ENCODE results near the gene ZNF688. TPM values are rescaled to one million over a fixed set of nuclear protein-coding genes. Genes with fewer than 3 reads are reported as not detected.
"Not testable (repeated sequence)": the region's sequence is repeated elsewhere in the genome, so short reads cannot be mapped to it uniquely, and the experiment has no call there.

Gene ZNF688
- total RNA-seq, 1 donor from 2014 or later = 5.4 TPM

- peak in 1 of 2 donors; percentile 41 for DNase-seq (ENCODE audit: low read depth in 2 of 2)
Measured at GRCh38 chr16:30535106-30535776, 36.3 kb downstream of the ZNF688 start.

- DNase-seq (ENCODE audit: low read depth in 2 of 2) = peak; percentile 83 to 90
Measured at GRCh38 chr16:30534368-30535105, 37.0 kb downstream of the ZNF688 start, which contains the start of gene ZNF747. Gene ZNF747, minus strand, starts transcription at chr16:30534858. Its CDS starts 179 bp downstream, at chr16:30534679.

GRCh38 chr16:30533748-30534367, 37.7 kb downstream of the ZNF688 start:
- DNase-seq (ENCODE audit: low read depth in 2 of 2) = no peak

GRCh38 chr16:30533146-30533522, 38.4 kb downstream of the ZNF688 start:
- DNase-seq (ENCODE audit: low read depth in 2 of 2) = peak in 1 of 2 donors; percentile 10

GRCh38 chr16:30532285-30533145, 39.0 kb downstream of the ZNF688 start:
- DNase-seq (ENCODE audit: low read depth in 2 of 2) = no peak

GRCh38 chr16:30530163-30531037, 41.1 kb downstream of the ZNF688 start:
- no peak for DNase-seq (ENCODE audit: low read depth in 2 of 2)

GRCh38 chr16:30528799-30529457, 42.6 kb downstream of the ZNF688 start:
- no peak for DNase-seq (ENCODE audit: low read depth in 2 of 2)

GRCh38 chr16:30527635-30528178, 43.8 kb downstream of the ZNF688 start:
- DNase-seq (ENCODE audit: low read depth in 2 of 2) = no peak

GRCh38 chr16:30526823-30527634, 44.5 kb downstream of the ZNF688 start:
- peak; percentile 97 to 98 for DNase-seq (ENCODE audit: low read depth in 2 of 2)

GRCh38 chr16:30526137-30526822, 45.2 kb downstream of the ZNF688 start, which contains the start of gene ZNF768:
Gene ZNF768, minus strand, starts transcription at chr16:30526566. Its CDS starts 153 bp downstream, at chr16:30526413.
- peak; percentile 16 to 30 for DNase-seq (ENCODE audit: low read depth in 2 of 2)

- no peak for DNase-seq (ENCODE audit: low read depth in 2 of 2)
Measured at GRCh38 chr16:30525844-30526136, 45.7 kb downstream of the ZNF688 start.

GRCh38 chr16:30524575-30525568, 46.6 kb downstream of the ZNF688 start:
- DNase-seq (ENCODE audit: low read depth in 2 of 2) = no peak

GRCh38 chr16:30523768-30524574, 47.5 kb downstream of the ZNF688 start:
- DNase-seq (ENCODE audit: low read depth in 2 of 2) = no peak

- DNase-seq (ENCODE audit: low read depth in 2 of 2) = not testable (repeated sequence)
Measured at GRCh38 chr16:30522702-30523463, 48.6 kb downstream of the ZNF688 start.

GRCh38 chr16:30521873-30522641, 49.5 kb downstream of the ZNF688 start:
- DNase-seq (ENCODE audit: low read depth in 2 of 2) = no peak
